HEK293 (cell line): ENCODE measurements around the gene IFNL2.

Experiments
- CTCF ChIA-PET: fragments of 350-600 bp; formaldehyde crosslinking; extraction: SDS; loops from one replicate; lab custom pipeline; 2021; ENCODE audit warnings: antibody characterized with exemption; lab: Yijun Ruan, JAX
- POLR2A ChIA-PET: fragments of 300-600 bp; formaldehyde crosslinking; extraction: SDS; loops from one replicate; lab custom pipeline; 2020; ENCODE audit warnings: antibody characterized with exemption, inconsistent platforms; lab: Yijun Ruan, JAX
- H3K27ac ChIP-seq: fragments of 200-500 bp; sonication (Bioruptor generic); 2 replicates; pipeline ENCODE4 v1.5.1; 2014; ENCODE audit warnings: low read depth, low read length, control low read depth, inconsistent platforms; ENCODE audit errors: extremely low read depth
- H3K36me3 ChIP-seq, 2 experiments: fragments of 200-500 bp in 1 of 2; sonication (Bioruptor generic) in 1 of 2; 1 replicate in 1 of 2; 2 replicates in 1 of 2; pipeline ENCODE4 v1.5.1; 2014 to 2017; ENCODE audit warnings: inconsistent platforms in 2 of 2, low read length in 2 of 2; ENCODE audit not compliant: control insufficient read depth in 2 of 2, insufficient read depth in 1 of 2
- H3K4me1 ChIP-seq: fragments of 200-500 bp; sonication (Bioruptor generic); 2 replicates; pipeline ENCODE4 v1.5.1; 2014; ENCODE audit warnings: mild to moderate bottlenecking, low read length, inconsistent platforms; ENCODE audit not compliant: control insufficient read depth, insufficient read depth
- H3K4me3 ChIP-seq: 2 replicates; pipeline ENCODE4 v1.5.1; 2011; ENCODE audit warnings: low read depth, mild to moderate bottlenecking, control low read depth, low read length, moderate library complexity
- H3K9me3 ChIP-seq: fragments of 200-500 bp; sonication (Bioruptor generic); 2 replicates; pipeline ENCODE4 v1.5.1; 2014; ENCODE audit warnings: low read depth, low read length, inconsistent platforms; ENCODE audit not compliant: control insufficient read depth, insufficient read depth
- BCL11B ChIP-seq: fragments of 450-650 bp; formaldehyde crosslinking; IDR thresholded peaks from 2 replicates; pipeline ENCODE4 v1.5.1; 2016; ENCODE audit warnings: low read depth, missing biosample characterization, missing genetic modification characterization
- GFI1B ChIP-seq: fragments of 450-650 bp; formaldehyde crosslinking; IDR thresholded peaks from 2 replicates; pipeline ENCODE4 v1.5.1; 2016; ENCODE audit warnings: missing biosample characterization, missing genetic modification characterization
- GLI2 ChIP-seq: fragments of 450-650 bp; formaldehyde crosslinking; IDR thresholded peaks from 2 replicates; pipeline ENCODE4; 2017; ENCODE audit warnings: missing biosample characterization, missing genetic modification characterization, low read depth, borderline replicate concordance
- SP2 ChIP-seq: fragments of 450-650 bp; formaldehyde crosslinking; IDR thresholded peaks from 2 replicates; pipeline ENCODE4 v1.5.1; 2016; ENCODE audit warnings: missing biosample characterization, missing genetic modification characterization
- ZBTB17 ChIP-seq: fragments of 450-650 bp; formaldehyde crosslinking; IDR thresholded peaks from 2 replicates; pipeline ENCODE4 v1.5.1; 2016; ENCODE audit warnings: missing biosample characterization, missing genetic modification characterization
- ZNF292 ChIP-seq: fragments of 450-650 bp; formaldehyde crosslinking; IDR thresholded peaks from 2 replicates; pipeline ENCODE4 v1.5.1; 2016; ENCODE audit warnings: low read depth, missing biosample characterization, missing genetic modification characterization, borderline replicate concordance
- ZNF391 ChIP-seq: fragments of 450-650 bp; formaldehyde crosslinking; IDR thresholded peaks from 2 replicates; pipeline ENCODE4 v1.5.1; 2016; ENCODE audit warnings: low read depth, missing biosample characterization, missing genetic modification characterization, borderline replicate concordance
- ZNF624 ChIP-seq: fragments of 450-650 bp; formaldehyde crosslinking; IDR thresholded peaks from 2 replicates; pipeline ENCODE4 v1.5.1; 2017; ENCODE audit warnings: missing biosample characterization, missing genetic modification characterization
- ZNF747 ChIP-seq: fragments of 450-650 bp; formaldehyde crosslinking; IDR thresholded peaks from 2 replicates; pipeline ENCODE4 v1.5.1; 2016; ENCODE audit warnings: missing biosample characterization, missing genetic modification characterization
- TF ChIP-seq, protein P1 (sequence below): fragments of 450-650 bp; formaldehyde crosslinking; IDR thresholded peaks from 2 replicates; pipeline ENCODE4 v1.5.1; 2016; ENCODE audit warnings: missing biosample characterization, missing genetic modification characterization
- TF ChIP-seq, protein P2 (sequence below): fragments of 450-650 bp; formaldehyde crosslinking; conservative IDR thresholded peaks from 2 replicates; pipeline ENCODE4 v1.5.1; 2016; ENCODE audit warnings: low read depth, missing biosample characterization, missing genetic modification characterization
- TF ChIP-seq, protein P3 (sequence below): fragments of 450-650 bp; formaldehyde crosslinking; IDR thresholded peaks from 2 replicates; pipeline ENCODE4 v1.5.1; 2016; ENCODE audit warnings: missing biosample characterization, missing genetic modification characterization
- TF ChIP-seq, protein P4 (sequence below): fragments of 450-650 bp; formaldehyde crosslinking; IDR thresholded peaks from 2 replicates; pipeline ENCODE4 v1.5.1; 2016; ENCODE audit warnings: missing biosample characterization, missing genetic modification characterization
- TF ChIP-seq, protein P5 (sequence below): fragments of 450-650 bp; formaldehyde crosslinking; IDR thresholded peaks from 2 replicates; pipeline ENCODE4 v1.5.1; 2016; ENCODE audit warnings: missing biosample characterization, missing genetic modification characterization, low read depth
- TF ChIP-seq, protein P6 (sequence below): fragments of 450-650 bp; formaldehyde crosslinking; conservative IDR thresholded peaks from 2 replicates; pipeline ENCODE4 v1.5.1; 2016; ENCODE audit warnings: low read depth, missing biosample characterization, missing genetic modification characterization

IFNL2 gene

DNA sequence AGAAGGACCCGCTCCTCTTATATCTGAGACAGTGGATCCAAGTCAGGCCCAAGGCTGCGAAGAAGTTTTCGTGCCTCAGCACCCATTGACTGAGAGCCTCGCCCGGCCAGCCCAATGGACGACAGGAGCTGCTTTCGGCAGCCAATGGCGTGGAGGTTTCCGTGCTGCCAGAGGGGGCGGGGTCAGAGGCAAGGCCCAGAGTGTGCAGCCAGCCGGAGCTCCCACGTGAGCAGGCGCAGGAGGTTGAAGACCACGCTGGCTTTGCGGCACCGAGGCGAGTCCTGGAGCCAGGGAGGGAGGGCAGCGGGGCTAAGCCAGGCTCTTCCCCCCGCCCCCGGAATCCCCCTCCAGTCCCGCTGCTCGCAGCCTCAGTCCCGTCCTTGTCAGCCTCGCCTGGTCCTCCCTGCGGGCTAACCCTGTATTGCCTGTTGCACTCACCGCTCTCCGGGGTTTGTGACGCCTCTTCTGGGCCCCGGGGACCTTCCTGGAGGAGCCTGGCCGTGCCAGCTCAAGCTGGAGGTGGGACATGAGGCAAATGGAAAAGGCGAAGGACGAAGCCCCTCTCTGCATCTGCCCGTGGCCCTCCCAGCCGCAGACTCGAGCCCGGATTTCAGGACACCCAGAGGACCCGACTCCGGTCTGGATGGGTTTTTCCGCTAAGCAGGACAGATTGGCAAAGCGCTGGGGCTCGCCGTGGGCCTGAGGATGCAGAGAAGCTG is 21.1 kb upstream of the IFNL2 start:
- Histone ChIP-seq H3K27ac (no peak overlapping the region), H3K4me3 (no peak overlapping the region), H3K9me3 (no peaks in the 10 kb centered on the region), H3K4me1 (no peaks in the 10 kb centered on the region), H3K36me3 (no peaks in the 10 kb centered on the region)
- ChIA-PET CTCF (no interaction called here), POLR2A (interaction anchor here (0.6 kb wide), 2 partner anchors 44 to 329 kb away, joined by 3 read pairs; no protein-coding TSS in a partner anchor)
- TF ChIP-seq ZNF391 (tag by site-specific recombination), result no peak
- TF ChIP-seq SP2, result 0 out of 2 replicates have a peak, but pooled peaks have one; percentile 7
- TF ChIP-seq ZBTB17 (tag by site-specific recombination), result no peak

DNA sequence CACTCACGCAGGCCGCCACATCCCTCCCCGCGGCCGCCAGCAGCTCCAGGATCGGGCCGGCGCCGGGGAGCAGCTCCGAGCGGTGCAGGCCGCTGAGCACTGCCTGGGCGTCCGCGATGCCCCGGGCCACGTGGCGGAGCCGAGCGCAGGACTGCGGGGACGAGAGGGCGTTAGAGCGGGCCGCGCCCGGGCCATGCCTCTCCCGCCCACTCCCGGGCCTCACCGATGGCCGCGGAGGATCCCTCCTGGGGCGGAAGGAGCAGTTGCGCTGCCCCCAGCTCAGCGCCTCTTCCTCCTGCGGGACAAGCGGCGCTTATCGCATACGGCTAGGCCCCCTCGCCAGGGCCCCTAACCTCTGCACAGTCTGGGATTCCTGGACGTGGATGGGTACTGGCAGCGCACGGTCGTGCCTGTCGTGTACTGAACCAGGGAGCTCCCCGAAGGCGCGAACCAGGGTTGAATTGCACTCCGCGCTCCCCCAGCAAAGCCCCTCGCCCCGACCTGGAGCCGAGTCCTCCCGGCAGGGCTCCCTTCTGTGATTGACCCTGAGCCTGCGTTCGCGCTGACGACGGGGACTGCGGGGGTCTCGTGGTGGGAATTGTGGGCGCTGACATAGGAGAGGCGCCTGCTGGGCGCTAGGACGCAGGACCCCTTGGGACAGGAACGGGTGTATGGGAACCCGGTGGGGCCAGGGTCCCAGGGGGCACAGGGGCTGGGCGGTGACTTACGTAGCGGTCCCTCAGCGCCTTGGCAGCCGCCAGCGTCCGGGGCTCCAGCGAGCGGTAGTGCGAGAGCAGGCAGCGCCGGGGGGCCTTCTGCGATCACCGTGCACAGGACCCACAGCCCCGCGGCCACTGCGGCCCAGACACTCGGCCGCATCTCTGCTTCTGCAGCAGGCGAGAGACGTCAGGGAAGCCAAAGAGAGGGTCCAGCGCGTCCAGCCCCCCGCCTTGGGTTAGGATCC is 20.2 kb upstream of the IFNL2 start:
- Histone ChIP-seq H3K27ac (no peak overlapping the region), H3K4me3 (no peak overlapping the region), H3K9me3 (no peaks in the 10 kb centered on the region), H3K4me1 (peaks cover 2% of the 10 kb centered on the region; the same call in 1 of the 2 replicates), H3K36me3 (no peaks in the 10 kb centered on the region)
- ChIA-PET CTCF (no interaction called here), POLR2A (interaction anchor here (0.6 kb wide), 1 partner anchor 43 kb away, joined by 3 read pairs; no protein-coding TSS in a partner anchor)
- no peak for TF ChIP-seq ZNF747 (tag by site-specific recombination)
- TF ChIP-seq, protein P1, sequence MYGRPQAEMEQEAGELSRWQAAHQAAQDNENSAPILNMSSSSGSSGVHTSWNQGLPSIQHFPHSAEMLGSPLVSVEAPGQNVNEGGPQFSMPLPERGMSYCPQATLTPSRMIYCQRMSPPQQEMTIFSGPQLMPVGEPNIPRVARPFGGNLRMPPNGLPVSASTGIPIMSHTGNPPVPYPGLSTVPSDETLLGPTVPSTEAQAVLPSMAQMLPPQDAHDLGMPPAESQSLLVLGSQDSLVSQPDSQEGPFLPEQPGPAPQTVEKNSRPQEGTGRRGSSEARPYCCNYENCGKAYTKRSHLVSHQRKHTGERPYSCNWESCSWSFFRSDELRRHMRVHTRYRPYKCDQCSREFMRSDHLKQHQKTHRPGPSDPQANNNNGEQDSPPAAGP (tag by site-specific recombination), result no peak
- TF ChIP-seq GFI1B (tag by site-specific recombination), result no peak
- no peak for TF ChIP-seq ZNF624
- TF ChIP-seq, protein P2, sequence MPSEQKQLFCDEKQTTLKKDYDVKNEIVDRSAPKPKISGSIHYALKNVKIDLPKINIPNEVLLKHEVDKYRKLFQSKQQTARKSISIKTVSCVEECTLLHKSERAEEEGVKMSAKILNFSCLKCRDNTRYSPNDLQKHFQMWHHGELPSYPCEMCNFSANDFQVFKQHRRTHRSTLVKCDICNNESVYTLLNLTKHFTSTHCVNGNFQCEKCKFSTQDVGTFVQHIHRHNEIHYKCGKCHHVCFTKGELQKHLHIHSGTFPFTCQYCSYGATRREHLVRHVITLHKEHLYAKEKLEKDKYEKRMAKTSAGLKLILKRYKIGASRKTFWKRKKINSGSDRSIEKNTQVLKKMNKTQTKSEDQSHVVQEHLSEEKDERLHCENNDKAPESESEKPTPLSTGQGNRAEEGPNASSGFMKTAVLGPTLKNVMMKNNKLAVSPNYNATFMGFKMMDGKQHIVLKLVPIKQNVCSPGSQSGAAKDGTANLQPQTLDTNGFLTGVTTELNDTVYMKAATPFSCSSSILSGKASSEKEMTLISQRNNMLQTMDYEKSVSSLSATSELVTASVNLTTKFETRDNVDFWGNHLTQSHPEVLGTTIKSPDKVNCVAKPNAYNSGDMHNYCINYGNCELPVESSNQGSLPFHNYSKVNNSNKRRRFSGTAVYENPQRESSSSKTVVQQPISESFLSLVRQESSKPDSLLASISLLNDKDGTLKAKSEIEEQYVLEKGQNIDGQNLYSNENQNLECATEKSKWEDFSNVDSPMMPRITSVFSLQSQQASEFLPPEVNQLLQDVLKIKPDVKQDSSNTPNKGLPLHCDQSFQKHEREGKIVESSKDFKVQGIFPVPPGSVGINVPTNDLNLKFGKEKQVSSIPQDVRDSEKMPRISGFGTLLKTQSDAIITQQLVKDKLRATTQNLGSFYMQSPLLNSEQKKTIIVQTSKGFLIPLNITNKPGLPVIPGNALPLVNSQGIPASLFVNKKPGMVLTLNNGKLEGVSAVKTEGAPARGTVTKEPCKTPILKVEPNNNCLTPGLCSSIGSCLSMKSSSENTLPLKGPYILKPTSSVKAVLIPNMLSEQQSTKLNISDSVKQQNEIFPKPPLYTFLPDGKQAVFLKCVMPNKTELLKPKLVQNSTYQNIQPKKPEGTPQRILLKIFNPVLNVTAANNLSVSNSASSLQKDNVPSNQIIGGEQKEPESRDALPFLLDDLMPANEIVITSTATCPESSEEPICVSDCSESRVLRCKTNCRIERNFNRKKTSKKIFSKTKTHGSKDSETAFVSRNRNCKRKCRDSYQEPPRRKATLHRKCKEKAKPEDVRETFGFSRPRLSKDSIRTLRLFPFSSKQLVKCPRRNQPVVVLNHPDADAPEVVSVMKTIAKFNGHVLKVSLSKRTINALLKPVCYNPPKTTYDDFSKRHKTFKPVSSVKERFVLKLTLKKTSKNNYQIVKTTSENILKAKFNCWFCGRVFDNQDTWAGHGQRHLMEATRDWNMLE (tag by site-specific recombination), result no peak
- TF ChIP-seq, protein P3, sequence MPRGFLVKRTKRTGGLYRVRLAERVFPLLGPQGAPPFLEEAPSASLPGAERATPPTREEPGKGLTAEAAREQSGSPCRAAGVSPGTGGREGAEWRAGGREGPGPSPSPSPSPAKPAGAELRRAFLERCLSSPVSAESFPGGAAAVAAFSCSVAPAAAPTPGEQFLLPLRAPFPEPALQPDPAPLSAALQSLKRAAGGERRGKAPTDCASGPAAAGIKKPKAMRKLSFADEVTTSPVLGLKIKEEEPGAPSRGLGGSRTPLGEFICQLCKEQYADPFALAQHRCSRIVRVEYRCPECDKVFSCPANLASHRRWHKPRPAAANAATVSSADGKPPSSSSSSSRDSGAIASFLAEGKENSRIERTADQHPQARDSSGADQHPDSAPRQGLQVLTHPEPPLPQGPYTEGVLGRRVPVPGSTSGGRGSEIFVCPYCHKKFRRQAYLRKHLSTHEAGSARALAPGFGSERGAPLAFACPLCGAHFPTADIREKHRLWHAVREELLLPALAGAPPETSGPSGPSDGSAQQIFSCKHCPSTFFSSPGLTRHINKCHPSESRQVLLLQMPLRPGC (tag by site-specific recombination), result no peak
- no peak for TF ChIP-seq GLI2 (tag by site-specific recombination)
- TF ChIP-seq, protein P4, sequence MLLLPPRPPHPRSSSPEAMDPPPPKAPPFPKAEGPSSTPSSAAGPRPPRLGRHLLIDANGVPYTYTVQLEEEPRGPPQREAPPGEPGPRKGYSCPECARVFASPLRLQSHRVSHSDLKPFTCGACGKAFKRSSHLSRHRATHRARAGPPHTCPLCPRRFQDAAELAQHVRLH, result no peak
- TF ChIP-seq, protein P5, sequence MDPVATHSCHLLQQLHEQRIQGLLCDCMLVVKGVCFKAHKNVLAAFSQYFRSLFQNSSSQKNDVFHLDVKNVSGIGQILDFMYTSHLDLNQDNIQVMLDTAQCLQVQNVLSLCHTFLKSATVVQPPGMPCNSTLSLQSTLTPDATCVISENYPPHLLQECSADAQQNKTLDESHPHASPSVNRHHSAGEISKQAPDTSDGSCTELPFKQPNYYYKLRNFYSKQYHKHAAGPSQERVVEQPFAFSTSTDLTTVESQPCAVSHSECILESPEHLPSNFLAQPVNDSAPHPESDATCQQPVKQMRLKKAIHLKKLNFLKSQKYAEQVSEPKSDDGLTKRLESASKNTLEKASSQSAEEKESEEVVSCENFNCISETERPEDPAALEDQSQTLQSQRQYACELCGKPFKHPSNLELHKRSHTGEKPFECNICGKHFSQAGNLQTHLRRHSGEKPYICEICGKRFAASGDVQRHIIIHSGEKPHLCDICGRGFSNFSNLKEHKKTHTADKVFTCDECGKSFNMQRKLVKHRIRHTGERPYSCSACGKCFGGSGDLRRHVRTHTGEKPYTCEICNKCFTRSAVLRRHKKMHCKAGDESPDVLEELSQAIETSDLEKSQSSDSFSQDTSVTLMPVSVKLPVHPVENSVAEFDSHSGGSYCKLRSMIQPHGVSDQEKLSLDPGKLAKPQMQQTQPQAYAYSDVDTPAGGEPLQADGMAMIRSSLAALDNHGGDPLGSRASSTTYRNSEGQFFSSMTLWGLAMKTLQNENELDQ (tag by site-specific recombination), result no peak
- TF ChIP-seq, protein P6, sequence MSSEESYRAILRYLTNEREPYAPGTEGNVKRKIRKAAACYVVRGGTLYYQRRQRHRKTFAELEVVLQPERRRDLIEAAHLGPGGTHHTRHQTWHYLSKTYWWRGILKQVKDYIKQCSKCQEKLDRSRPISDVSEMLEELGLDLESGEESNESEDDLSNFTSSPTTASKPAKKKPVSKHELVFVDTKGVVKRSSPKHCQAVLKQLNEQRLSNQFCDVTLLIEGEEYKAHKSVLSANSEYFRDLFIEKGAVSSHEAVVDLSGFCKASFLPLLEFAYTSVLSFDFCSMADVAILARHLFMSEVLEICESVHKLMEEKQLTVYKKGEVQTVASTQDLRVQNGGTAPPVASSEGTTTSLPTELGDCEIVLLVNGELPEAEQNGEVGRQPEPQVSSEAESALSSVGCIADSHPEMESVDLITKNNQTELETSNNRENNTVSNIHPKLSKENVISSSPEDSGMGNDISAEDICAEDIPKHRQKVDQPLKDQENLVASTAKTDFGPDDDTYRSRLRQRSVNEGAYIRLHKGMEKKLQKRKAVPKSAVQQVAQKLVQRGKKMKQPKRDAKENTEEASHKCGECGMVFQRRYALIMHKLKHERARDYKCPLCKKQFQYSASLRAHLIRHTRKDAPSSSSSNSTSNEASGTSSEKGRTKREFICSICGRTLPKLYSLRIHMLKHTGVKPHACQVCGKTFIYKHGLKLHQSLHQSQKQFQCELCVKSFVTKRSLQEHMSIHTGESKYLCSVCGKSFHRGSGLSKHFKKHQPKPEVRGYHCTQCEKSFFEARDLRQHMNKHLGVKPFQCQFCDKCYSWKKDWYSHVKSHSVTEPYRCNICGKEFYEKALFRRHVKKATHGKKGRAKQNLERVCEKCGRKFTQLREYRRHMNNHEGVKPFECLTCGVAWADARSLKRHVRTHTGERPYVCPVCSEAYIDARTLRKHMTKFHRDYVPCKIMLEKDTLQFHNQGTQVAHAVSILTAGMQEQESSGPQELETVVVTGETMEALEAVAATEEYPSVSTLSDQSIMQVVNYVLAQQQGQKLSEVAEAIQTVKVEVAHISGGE, result no peak
- TF ChIP-seq BCL11B, result no peak
- TF ChIP-seq ZNF292 (tag by site-specific recombination), result no peak
